PFSK-1 (cell line): ENCODE data around the gene DTD1.

Experiments used
- POLR2AphosphoS5 ChIP-seq: IDR thresholded peaks from 2 replicates; pipeline ENCODE4 v1.6.1; 2012; ENCODE audit warnings: low read depth, mild to moderate bottlenecking, control low read depth, low read length, moderate library complexity
- SIN3A ChIP-seq: IDR thresholded peaks from 2 replicates; pipeline ENCODE4 v1.6.1; 2012; ENCODE audit warnings: mild to moderate bottlenecking, low read length, moderate library complexity, borderline replicate concordance; ENCODE audit not compliant: insufficient read depth

DNA sequence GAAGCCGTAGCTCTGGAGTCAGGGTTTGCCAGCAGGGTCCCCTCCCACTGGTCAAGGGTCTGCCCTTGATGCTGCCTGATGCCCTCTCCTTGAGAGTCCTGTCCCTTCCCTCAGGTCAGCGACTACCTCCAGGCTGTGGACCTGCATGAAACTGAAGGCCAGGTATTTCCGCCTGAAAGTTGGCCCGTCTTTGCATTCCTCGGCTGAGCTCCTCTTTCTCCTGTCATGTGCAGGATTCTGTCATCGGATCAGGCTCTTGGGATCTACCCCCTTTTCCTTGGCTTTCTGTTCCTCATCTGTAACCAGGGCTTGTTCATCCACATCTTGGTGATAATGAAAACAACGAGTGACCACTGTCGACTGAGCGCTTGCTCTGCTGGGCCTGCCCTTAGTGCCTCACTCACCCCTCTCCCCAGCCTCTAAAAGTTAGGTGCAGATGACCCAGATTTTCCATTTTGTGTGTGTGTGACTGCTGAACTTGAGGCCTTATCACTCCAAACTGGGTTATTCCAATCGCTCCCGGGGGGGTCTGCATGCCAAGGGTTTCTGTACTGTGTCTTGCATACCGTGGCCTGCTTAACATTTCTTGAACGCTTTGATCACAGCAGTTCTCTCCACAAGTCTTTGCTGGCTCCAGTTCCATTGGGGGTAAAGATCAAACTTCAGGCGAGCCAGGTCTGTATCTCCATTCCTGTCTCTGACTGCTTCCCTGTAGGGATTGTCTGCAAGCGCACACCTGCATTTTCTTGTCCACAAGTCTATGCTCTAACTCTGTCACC lies 81.6 kb downstream of the DTD1 start:
- TF ChIP-seq SIN3A (no peak), POLR2AphosphoS5 (no peak)
